Measurements from ENCODE around the gene LRRC46. TPM values are rescaled to one million over a fixed set of nuclear protein-coding genes. Genes with fewer than 3 reads are reported as not detected.

Gene LRRC46
- total RNA-seq, 1 donor from 2014 or later, result 0.38 TPM

GRCh38 chr17:47852113-47852949, 20.9 kb downstream of the LRRC46 start:
- no peak for TF ChIP-seq CTCF (IDR thresholded peaks at IDR 0.05; ENCODE audit: insufficient read depth, low read length, poor library complexity, severe bottlenecking)
- no peak for DNase-seq (ENCODE audit: low read depth)
- Histone ChIP-seq H3K27me3 (ENCODE audit: control insufficient read depth, insufficient read depth, low read length) (peaks cover 39% of the 10 kb centered on the region), H3K36me3 (ENCODE audit: control insufficient read depth, insufficient read depth, low read length) (no peaks in the 10 kb centered on the region), H3K4me3 (ENCODE audit: low read depth, low read length) (no peak overlapping the region)

- H3K4me3 ChIP-seq (ENCODE audit: low read depth, low read length), result no peak overlapping the region
- no peaks in the 10 kb centered on the region for H3K36me3 ChIP-seq (ENCODE audit: control insufficient read depth, insufficient read depth, low read length)
- no peak for DNase-seq (ENCODE audit: low read depth)
- peaks cover 33% of the 10 kb centered on the region for H3K27me3 ChIP-seq (ENCODE audit: control insufficient read depth, insufficient read depth, low read length)
- no peak for TF ChIP-seq CTCF (IDR thresholded peaks at IDR 0.05; ENCODE audit: insufficient read depth, low read length, poor library complexity, severe bottlenecking)
Measured at GRCh38 chr17:47853616-47854015, 22.1 kb downstream of the LRRC46 start.

GRCh38 chr17:47855737-47856136, 24.3 kb downstream of the LRRC46 start:
- H3K36me3 ChIP-seq (ENCODE audit: control insufficient read depth, insufficient read depth, low read length), result no peaks in the 10 kb centered on the region
- TF ChIP-seq CTCF (IDR thresholded peaks at IDR 0.05; ENCODE audit: insufficient read depth, low read length, poor library complexity, severe bottlenecking), result no peak
- DNase-seq (ENCODE audit: low read depth), result no peak
- peaks cover 33% of the 10 kb centered on the region for H3K27me3 ChIP-seq (ENCODE audit: control insufficient read depth, insufficient read depth, low read length)
- H3K4me3 ChIP-seq (ENCODE audit: low read depth, low read length), result no peak overlapping the region

- TF ChIP-seq CTCF (IDR thresholded peaks at IDR 0.05; ENCODE audit: insufficient read depth, low read length, poor library complexity, severe bottlenecking), result no peak
- H3K4me3 ChIP-seq (ENCODE audit: low read depth, low read length), result no peak overlapping the region
- DNase-seq (ENCODE audit: low read depth), result no peak
- H3K27me3 ChIP-seq (ENCODE audit: control insufficient read depth, insufficient read depth, low read length), result peaks cover 28% of the 10 kb centered on the region
- no peaks in the 10 kb centered on the region for H3K36me3 ChIP-seq (ENCODE audit: control insufficient read depth, insufficient read depth, low read length)
Measured at GRCh38 chr17:47856830-47857229, 25.4 kb downstream of the LRRC46 start.

- DNase-seq (ENCODE audit: low read depth), result no peak
- no peak for TF ChIP-seq CTCF (IDR thresholded peaks at IDR 0.05; ENCODE audit: insufficient read depth, low read length, poor library complexity, severe bottlenecking)
- Histone ChIP-seq H3K4me3 (ENCODE audit: low read depth, low read length) (no peak overlapping the region), H3K36me3 (ENCODE audit: control insufficient read depth, insufficient read depth, low read length) (no peaks in the 10 kb centered on the region), H3K27me3 (ENCODE audit: control insufficient read depth, insufficient read depth, low read length) (peaks cover 19% of the 10 kb centered on the region)
Measured at GRCh38 chr17:47857551-47858455, 26.3 kb downstream of the LRRC46 start.

All from kidney epithelial cell (primary cell).